Astrocyte of the spinal cord (primary cell): ENCODE data around the gene RPGR.

Source experiments
- DNase-seq: peaks from one replicate; pipeline ENCODE4 v3.0.0; 2011; ENCODE audit warnings: low read depth, low spot score
- H3K4me3 ChIP-seq: 2 replicates; pipeline ENCODE4 v1.5.1; 2011; ENCODE audit warnings: low read depth, mild to moderate bottlenecking, low read length, moderate library complexity
- CTCF ChIP-seq: IDR thresholded peaks from 2 replicates; pipeline ENCODE4 v1.5.1; 2012; ENCODE audit warnings: low read depth, mild to moderate bottlenecking, low read length, inconsistent platforms
- in situ Hi-C: cut with HindIII; loops from 2 replicates; pipeline ENCODE4 v1.10.0; 2017; ENCODE audit warnings: low sequenced_read_pairs

The RPGR gene

DNA sequence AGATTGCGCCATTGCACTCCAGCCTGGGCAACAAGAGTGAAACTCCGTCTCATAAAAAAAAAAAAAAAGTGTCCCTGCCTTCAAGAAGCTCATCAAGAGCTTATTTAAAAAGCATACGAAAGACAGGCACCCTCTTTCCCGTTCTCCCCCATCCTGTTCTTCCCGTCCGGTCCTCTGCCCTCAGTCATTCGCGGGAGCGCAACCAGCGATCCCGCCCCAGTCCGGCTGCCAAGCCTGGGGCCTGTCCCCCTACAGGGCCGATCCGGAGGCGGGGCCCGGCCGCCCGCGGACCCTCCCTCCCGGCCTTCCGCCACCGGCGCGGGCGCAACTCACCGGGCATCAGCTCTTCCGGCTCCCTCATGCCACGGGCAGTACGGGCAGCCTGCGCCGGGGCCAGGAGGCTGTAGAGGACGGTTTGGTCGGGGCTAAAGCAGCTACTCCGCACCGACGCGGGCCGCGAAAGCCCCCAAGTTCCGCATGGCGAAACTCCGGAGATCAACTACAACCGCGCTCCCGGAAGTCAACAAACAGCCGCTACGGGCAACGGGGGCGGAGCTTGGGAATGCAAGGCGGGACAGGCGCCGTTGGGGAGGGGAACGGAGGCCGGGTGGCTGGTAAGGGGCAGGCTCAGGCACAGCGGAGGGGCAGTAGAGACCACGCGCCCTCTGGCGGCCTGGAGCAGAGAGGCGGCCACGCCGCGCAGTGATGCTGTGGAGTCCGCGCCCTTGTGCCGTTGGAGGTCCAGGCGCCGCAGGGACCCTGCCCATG, at the start of gene RPGR:
RPGR (minus strand) TSS at position 503 of the 768 bp plus-strand sequence; CDS start at position 361, 142 bp downstream.
- peak within 1 kb of the TSS; percentile 66 for H3K4me3 ChIP-seq
- in situ Hi-C loops: no loop called here
- DNase-seq: peak; percentile 94
- TF ChIP-seq CTCF: peak; percentile 73

- TF ChIP-seq CTCF: no peak
- no peak for DNase-seq
- no peak overlapping the region for H3K4me3 ChIP-seq
- in situ Hi-C loops: no loop called here
These were observed 49.4 kb upstream of the RPGR start for GRCh38 chrX:38376747-38377146.

- no peak overlapping the region for H3K4me3 ChIP-seq
- in situ Hi-C loops: no loop called here
- TF ChIP-seq CTCF: peak; percentile 58
- peak; percentile 3 for DNase-seq
These were observed 48.6 kb upstream of the RPGR start for GRCh38 chrX:38375891-38376290.

DNA sequence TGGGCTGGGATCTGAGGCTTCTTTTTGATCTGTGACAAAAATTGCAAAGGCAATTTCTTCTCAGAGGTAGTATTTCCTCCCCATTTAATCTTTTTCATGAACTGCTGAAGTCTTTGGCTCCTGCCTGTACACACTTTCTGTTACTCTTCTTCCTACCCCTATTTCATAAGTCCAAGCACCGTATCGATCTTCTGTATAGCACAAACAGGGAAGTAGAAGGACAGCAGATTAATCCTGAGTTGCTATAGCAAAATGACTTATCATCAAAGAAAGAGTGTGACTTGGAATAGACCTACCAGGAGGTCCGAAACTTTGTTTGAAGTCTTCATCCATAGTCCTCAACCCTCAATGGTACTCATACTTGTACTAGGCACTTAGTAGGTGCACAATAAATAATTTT, 47.1 kb upstream of the RPGR start:
- in situ Hi-C loops: no loop called here

GRCh38 chrX:38371641-38372040, 44.3 kb upstream of the RPGR start:
- DNase-seq: no peak
- TF ChIP-seq CTCF: no peak
- no peak overlapping the region for H3K4me3 ChIP-seq
- in situ Hi-C loops: no loop called here

More for the DNA sequence above, 47.1 kb upstream of the RPGR start:
- no peak for DNase-seq
- no peak overlapping the region for H3K4me3 ChIP-seq
- no peak for TF ChIP-seq CTCF

- no peak for DNase-seq
- TF ChIP-seq CTCF: no peak
- in situ Hi-C loops: no loop called here
- no peak overlapping the region for H3K4me3 ChIP-seq
These were observed 41.5 kb upstream of the RPGR start for GRCh38 chrX:38368774-38369173.

DNA sequence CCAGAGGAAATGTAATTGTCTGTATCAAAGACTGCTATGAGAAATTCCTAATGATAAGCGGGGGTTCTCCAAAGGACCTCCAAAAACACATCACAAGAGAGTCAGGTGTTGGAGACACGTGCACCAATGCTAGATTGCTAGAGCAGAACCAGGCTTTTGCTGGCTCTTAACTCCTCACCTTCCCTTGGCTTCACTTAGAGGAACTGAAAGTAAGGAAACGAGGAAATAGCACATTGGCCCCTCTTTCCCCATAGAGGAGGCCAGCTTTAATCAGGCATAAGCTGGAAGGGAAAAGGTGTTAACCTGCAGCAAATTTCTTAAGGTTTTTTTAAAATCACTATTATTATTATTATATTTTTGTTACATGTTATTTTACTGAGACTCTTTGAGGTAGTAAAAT, 38.6 kb upstream of the RPGR start:
- no peak for TF ChIP-seq CTCF
- no peak overlapping the region for H3K4me3 ChIP-seq
- no peak for DNase-seq
- in situ Hi-C loops: no loop called here
